Fibroblast of lung (primary cell): ENCODE data around the gene CIART.

ENCODE experiments used
- CTCF ChIP-seq, 2 donors: IDR thresholded peaks in 1 of 2; conservative IDR thresholded peaks in 1 of 2; 1 replicate in 1 of 2; 2 replicates in 1 of 2; pipeline ENCODE4 v1.5.1; 2011 to 2012; ENCODE audit warnings: low read length in 2 of 2, control low read depth in 1 of 2, inconsistent platforms in 1 of 2, low read depth in 1 of 2, mild to moderate bottlenecking in 1 of 2
- EZH2 ChIP-seq: IDR thresholded peaks from 2 replicates; pipeline ENCODE4 v1.5.1; 2012; ENCODE audit warnings: low read length, control low read depth, mild to moderate bottlenecking; ENCODE audit errors: missing control alignments

GRCh38 chr1:150262388-150263320 lies 19.7 kb upstream of the CIART start:
- TF ChIP-seq EZH2: no peak
- TF ChIP-seq CTCF (conservative IDR thresholded peaks at IDR 0.05 in 1 of 2, IDR thresholded peaks at IDR 0.05 in 1 of 2; ENCODE audit: low read depth in 1 of 2, low read length in 2 of 2): no peak
